Measurements from ENCODE around the gene CHN2. TPM values are rescaled to one million over a fixed set of nuclear protein-coding genes. Genes with fewer than 3 reads are reported as not detected.

CHN2 gene
- polyA plus RNA-seq, 1 of the 3 experiments (the other 2 are of a cell fraction): 0.02 TPM

DNA sequence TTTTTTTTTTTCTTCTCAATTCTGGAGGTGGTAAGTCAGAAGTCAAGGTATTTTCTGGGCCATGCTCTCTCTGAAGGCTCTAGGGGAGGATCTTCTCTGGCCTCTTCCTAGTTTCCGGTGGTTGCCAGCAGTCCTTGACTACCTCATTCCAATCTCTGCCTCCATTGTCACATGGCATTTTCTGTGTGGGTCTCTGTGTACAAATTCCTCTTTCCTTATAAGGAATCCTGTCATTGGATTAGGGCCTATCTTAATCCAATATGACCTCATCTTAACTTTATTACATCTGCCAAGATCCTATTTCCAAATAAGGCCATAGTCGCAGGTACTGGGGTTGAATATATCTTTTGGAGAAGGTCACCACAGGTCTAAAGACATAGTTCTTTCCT is 239.8 kb downstream of the CHN2 start (continued):
- TF ChIP-seq FOSL2 (IDR thresholded peaks at IDR 0.05; ENCODE audit: borderline replicate concordance, low read depth): no peak
- TF ChIP-seq TCF12 (IDR thresholded peaks at IDR 0.05): no peak
- TF ChIP-seq CHD2 (IDR thresholded peaks at IDR 0.05; ENCODE audit: low read length, partially characterized antibody): no peak
- no peak for TF ChIP-seq RXRA (IDR thresholded peaks at IDR 0.05; ENCODE audit: borderline replicate concordance, low read depth)
- TF ChIP-seq, protein P1, sequence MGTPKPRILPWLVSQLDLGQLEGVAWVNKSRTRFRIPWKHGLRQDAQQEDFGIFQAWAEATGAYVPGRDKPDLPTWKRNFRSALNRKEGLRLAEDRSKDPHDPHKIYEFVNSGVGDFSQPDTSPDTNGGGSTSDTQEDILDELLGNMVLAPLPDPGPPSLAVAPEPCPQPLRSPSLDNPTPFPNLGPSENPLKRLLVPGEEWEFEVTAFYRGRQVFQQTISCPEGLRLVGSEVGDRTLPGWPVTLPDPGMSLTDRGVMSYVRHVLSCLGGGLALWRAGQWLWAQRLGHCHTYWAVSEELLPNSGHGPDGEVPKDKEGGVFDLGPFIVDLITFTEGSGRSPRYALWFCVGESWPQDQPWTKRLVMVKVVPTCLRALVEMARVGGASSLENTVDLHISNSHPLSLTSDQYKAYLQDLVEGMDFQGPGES (IDR thresholded peaks at IDR 0.05; ENCODE audit: low read depth, low read length): no peak
- no peak for TF ChIP-seq RFX5 (IDR thresholded peaks at IDR 0.05; ENCODE audit: low read length)

DNA sequence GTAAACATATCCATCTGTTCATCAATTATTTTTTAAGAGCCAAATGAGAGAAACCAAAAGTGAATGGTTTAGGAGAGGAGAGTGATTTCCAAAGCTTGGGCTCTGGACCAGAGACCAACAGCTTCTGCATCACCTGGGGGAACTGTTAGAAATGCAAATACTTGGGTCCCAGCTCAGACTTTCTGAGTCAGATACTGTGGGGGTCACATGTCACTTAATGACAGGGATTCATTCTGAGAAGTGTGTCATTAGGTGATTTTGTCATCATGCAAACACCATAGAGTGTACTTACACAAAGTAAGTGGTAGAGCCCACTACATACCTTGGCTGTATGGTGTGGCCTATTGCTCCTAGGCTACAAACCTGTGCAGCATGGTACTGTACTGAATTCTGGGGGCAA is 240.6 kb downstream of the CHN2 start:
- no peak overlapping the region for H3K4me3 ChIP-seq (ENCODE audit: low read depth in 2 of 2, low read length in 1 of 2)
- H3K9me3 ChIP-seq: no peaks in the 10 kb centered on the region
- no peaks in the 10 kb centered on the region for H3K27me3 ChIP-seq (ENCODE audit: insufficient read depth)
- no peaks in the 10 kb centered on the region for H4K20me1 ChIP-seq (ENCODE audit: insufficient read depth)
- no peaks in the 10 kb centered on the region for H3K36me3 ChIP-seq (replicated peaks in 1 of 2; ENCODE audit: control insufficient read depth in 1 of 2, insufficient read depth in 2 of 2, low read length in 1 of 2)
- DNase-seq: no peak
- no peak overlapping the region for H3K27ac ChIP-seq (ENCODE audit: low read depth in 2 of 2, low read length in 1 of 2)
- H3K9me2 ChIP-seq: no peaks in the 10 kb centered on the region
- no peak overlapping the region for H2AFZ ChIP-seq (ENCODE audit: low read depth)
- no peaks in the 10 kb centered on the region for H3F3A ChIP-seq (replicated peaks; ENCODE audit: insufficient read depth)
- no peaks in the 10 kb centered on the region for H3K79me2 ChIP-seq (ENCODE audit: insufficient read depth)
- TF ChIP-seq POLR2AphosphoS5 (IDR thresholded peaks at IDR 0.05; ENCODE audit: low read depth, low read length): no peak
- H3K4me1 ChIP-seq (ENCODE audit: control insufficient read depth in 1 of 2, insufficient read depth in 2 of 2, low read depth in 1 of 2, low read length in 1 of 2): no peaks in the 10 kb centered on the region
- POLR2A ChIA-PET: no interaction called here
- H3K9ac ChIP-seq: no peak overlapping the region
- CTCF ChIA-PET: interaction anchor here (1.2 to 1.3 kb wide), 2 partner anchors 233 to 245 kb away, joined by 3 read pairs; no protein-coding TSS in a partner anchor
- no peak overlapping the region for H3K4me2 ChIP-seq

DNA sequence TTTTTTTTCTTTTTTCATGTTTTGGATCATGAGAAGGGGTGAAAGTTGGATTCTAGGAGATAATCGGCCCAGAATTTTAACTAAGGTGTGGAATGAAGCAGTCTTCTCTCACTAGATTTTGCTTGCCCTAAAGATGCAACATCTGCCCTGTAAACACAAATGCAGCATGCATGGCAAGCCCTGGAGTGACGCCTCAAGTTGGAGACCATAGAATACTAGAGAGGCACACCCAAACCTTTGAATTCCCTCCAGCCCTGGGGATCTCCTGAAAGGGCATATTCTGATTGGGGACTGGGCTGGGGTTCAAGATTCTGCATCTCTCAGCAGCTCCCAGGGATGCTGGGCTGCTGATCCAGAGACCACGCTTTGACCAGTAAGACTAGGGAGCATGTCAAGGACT is 241.3 kb downstream of the CHN2 start:
- H3K79me2 ChIP-seq (ENCODE audit: insufficient read depth): no peaks in the 10 kb centered on the region
- no peaks in the 10 kb centered on the region for H3K9me3 ChIP-seq
- no peak overlapping the region for H3K4me3 ChIP-seq (ENCODE audit: low read depth in 2 of 2, low read length in 1 of 2)
- H2AFZ ChIP-seq (ENCODE audit: low read depth): no peak overlapping the region
- ChIA-PET POLR2A (no interaction called here), CTCF (interaction anchor here (0.8 to 1.3 kb wide), 3 partner anchors 19 to 246 kb away, joined by 3 read pairs; no protein-coding TSS in a partner anchor)
- H3K36me3 ChIP-seq (replicated peaks in 1 of 2; ENCODE audit: control insufficient read depth in 1 of 2, insufficient read depth in 2 of 2, low read length in 1 of 2): no peaks in the 10 kb centered on the region
- H3K9ac ChIP-seq: no peak overlapping the region
- no peaks in the 10 kb centered on the region for H3K27me3 ChIP-seq (ENCODE audit: insufficient read depth)
- H3F3A ChIP-seq (replicated peaks; ENCODE audit: insufficient read depth): no peaks in the 10 kb centered on the region
- WGBS (ENCODE audit: low lambda C conversion rate): 52% methylated on average over 3 of the region's 3 CpGs
- TF ChIP-seq, protein P2, sequence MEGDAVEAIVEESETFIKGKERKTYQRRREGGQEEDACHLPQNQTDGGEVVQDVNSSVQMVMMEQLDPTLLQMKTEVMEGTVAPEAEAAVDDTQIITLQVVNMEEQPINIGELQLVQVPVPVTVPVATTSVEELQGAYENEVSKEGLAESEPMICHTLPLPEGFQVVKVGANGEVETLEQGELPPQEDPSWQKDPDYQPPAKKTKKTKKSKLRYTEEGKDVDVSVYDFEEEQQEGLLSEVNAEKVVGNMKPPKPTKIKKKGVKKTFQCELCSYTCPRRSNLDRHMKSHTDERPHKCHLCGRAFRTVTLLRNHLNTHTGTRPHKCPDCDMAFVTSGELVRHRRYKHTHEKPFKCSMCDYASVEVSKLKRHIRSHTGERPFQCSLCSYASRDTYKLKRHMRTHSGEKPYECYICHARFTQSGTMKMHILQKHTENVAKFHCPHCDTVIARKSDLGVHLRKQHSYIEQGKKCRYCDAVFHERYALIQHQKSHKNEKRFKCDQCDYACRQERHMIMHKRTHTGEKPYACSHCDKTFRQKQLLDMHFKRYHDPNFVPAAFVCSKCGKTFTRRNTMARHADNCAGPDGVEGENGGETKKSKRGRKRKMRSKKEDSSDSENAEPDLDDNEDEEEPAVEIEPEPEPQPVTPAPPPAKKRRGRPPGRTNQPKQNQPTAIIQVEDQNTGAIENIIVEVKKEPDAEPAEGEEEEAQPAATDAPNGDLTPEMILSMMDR (IDR thresholded peaks at IDR 0.05): no peak
- no peak for TF ChIP-seq POLR2AphosphoS5 (IDR thresholded peaks at IDR 0.05; ENCODE audit: low read depth, low read length)
- no peaks in the 10 kb centered on the region for H3K4me1 ChIP-seq (ENCODE audit: control insufficient read depth in 1 of 2, insufficient read depth in 2 of 2, low read depth in 1 of 2, low read length in 1 of 2)
- DNase-seq: no peak
- H3K27ac ChIP-seq (ENCODE audit: low read depth in 2 of 2, low read length in 1 of 2): no peak overlapping the region
- H3K9me2 ChIP-seq: no peaks in the 10 kb centered on the region
- H3K4me2 ChIP-seq: no peak overlapping the region
- H4K20me1 ChIP-seq (ENCODE audit: insufficient read depth): no peaks in the 10 kb centered on the region
